ENCODE results near the gene CKM. TPM values are rescaled to one million over a fixed set of nuclear protein-coding genes. Genes with fewer than 3 reads are reported as not detected.

CKM gene
- total RNA-seq, 1 donor from 2014 or later: not detected

DNA sequence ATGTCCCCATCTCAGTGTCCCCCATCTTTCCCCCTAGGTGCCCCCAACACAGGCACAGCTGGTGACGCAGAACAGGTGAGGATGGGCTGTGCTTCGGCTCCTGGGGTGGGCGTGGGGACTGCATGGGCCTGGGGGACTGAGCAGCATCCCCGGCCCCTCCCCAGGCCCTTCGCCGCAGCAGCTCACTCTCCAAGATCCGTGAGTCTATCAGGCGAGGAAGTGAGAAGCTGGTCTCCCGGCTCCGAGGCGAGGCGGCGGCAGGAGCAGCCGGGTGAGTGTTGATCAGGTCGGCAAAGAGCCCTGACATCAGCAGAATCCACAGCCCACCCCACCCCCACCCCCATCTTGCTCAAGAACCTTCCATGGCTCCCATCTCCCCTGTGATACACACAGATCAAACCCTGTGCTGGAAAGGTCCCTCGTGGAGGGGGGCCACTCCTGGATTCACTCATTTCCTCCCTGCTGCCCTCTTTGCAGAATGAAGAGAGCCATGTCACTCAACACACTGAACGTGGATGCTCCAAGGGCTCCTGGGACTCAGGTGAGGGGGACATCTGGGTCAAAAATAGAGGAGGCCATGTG, 27.9 kb upstream of the CKM start:
- DNase-seq (ENCODE audit: extremely low spot score in 2 of 2): no peak
- peaks cover 1% of the 10 kb centered on the region for H3K4me1 ChIP-seq
- intact Hi-C loops (cut with DNase I): no loop called here
- H3K9me3 ChIP-seq: no peaks in the 10 kb centered on the region
- no peak overlapping the region for H3K27ac ChIP-seq
- H3K4me3 ChIP-seq: no peak overlapping the region
- TF ChIP-seq, protein P1, sequence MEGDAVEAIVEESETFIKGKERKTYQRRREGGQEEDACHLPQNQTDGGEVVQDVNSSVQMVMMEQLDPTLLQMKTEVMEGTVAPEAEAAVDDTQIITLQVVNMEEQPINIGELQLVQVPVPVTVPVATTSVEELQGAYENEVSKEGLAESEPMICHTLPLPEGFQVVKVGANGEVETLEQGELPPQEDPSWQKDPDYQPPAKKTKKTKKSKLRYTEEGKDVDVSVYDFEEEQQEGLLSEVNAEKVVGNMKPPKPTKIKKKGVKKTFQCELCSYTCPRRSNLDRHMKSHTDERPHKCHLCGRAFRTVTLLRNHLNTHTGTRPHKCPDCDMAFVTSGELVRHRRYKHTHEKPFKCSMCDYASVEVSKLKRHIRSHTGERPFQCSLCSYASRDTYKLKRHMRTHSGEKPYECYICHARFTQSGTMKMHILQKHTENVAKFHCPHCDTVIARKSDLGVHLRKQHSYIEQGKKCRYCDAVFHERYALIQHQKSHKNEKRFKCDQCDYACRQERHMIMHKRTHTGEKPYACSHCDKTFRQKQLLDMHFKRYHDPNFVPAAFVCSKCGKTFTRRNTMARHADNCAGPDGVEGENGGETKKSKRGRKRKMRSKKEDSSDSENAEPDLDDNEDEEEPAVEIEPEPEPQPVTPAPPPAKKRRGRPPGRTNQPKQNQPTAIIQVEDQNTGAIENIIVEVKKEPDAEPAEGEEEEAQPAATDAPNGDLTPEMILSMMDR (IDR thresholded peaks at IDR 0.05): no peak
- TF ChIP-seq POLR2AphosphoS5 (IDR thresholded peaks at IDR 0.05; ENCODE audit: insufficient read depth in 1 of 2, low read depth in 1 of 2) (no peak), POLR2A (IDR thresholded peaks at IDR 0.05) (no peak)
- peaks cover 0 to 13% of the 10 kb centered on the region in 2 donors for H3K36me3 ChIP-seq
- no peaks in the 10 kb centered on the region for H3K27me3 ChIP-seq

DNA sequence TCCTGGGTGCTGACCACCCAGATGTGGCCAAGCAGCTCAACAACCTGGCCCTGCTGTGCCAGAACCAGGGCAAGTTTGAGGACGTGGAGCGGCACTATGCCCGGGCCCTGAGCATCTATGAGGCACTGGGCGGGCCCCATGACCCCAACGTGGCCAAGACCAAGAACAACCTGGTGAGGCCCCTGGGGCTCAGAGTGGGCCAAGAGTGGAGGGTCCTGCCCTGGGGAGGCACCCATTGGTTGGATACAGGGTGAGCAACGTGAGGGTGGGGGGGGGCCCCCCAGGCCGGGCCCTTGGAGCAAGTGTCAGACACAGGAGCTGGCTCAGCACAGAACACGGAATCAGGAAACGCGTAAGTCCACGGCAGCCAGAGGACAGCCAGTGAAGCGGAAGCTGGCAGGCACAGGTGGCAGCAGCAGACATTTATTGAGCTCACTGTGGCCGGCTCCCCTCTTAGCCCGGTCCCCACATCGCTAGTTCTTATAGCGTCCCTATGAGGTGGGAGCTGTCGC, 26.8 kb upstream of the CKM start:
- H3K27ac ChIP-seq: no peak overlapping the region
- H3K4me3 ChIP-seq: no peak overlapping the region
- DNase-seq (ENCODE audit: extremely low spot score in 2 of 2): no peak
- no peaks in the 10 kb centered on the region for H3K9me3 ChIP-seq
- intact Hi-C loops (cut with DNase I): no loop called here
- no peak for TF ChIP-seq POLR2AphosphoS5 (IDR thresholded peaks at IDR 0.05; ENCODE audit: insufficient read depth in 1 of 2, low read depth in 1 of 2)
- TF ChIP-seq, protein P1 (IDR thresholded peaks at IDR 0.05): no peak
- TF ChIP-seq POLR2A (IDR thresholded peaks at IDR 0.05): no peak
- H3K36me3 ChIP-seq: peaks cover 0 to 13% of the 10 kb centered on the region in 2 donors
- peaks cover 7% of the 10 kb centered on the region for H3K4me1 ChIP-seq
- H3K27me3 ChIP-seq: no peaks in the 10 kb centered on the region

DNA sequence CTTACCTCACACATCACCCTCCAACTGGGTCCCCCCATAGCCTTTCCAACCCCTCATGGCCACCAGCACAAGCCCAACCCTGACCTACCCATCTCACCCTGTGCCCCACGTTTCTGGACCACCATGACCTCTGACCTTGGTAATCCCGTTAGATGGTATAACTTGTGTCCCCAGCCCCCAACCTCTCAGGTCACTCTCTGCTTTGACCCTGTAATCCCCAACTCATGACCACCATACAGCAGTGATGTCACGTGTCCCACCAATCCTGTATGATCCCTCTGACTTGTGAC, 26.4 kb upstream of the CKM start:
- intact Hi-C loops (cut with DNase I): no loop called here
- DNase-seq (ENCODE audit: extremely low spot score in 2 of 2): no peak
- TF ChIP-seq POLR2A (IDR thresholded peaks at IDR 0.05): no peak
- TF ChIP-seq POLR2AphosphoS5 (IDR thresholded peaks at IDR 0.05; ENCODE audit: insufficient read depth in 1 of 2, low read depth in 1 of 2): no peak
- TF ChIP-seq, protein P1 (IDR thresholded peaks at IDR 0.05): no peak

DNA sequence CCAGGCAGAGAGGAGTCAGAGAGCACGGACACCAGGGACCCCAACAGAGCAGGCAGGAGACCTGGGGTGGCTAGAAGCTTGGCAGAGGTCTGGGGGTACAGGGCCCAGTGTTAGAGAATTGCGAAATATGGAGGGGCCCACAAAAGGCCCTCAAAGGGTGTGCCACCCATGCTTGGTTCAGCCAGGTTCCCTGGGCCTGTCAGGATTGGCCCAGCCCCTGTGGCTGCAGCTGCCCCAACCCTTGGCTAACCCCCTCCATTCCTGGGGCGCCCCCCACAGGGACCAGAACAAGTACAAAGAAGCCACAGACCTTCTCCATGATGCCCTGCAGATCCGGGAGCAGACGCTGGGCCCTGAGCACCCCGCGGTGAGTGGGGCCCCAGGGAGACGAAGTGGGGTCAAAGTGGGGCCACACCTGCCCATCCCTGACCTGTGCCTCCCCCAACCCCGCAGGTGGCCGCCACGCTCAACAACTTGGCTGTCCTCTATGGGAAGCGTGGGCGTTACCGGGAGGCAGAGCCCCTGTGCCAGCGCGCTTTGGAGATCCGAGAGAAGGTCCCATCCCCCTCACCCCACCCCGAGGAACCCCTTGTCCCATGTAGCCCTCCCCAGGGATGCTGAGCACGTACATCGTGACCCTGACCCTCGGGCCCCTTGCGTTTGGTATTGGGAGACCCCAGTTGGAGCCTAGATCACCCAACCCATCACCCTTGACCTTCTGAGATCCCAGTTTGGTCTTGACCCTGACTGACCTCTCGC, 25.9 kb upstream of the CKM start:
- H3K36me3 ChIP-seq: peaks cover 0 to 13% of the 10 kb centered on the region in 2 donors
- no peaks in the 10 kb centered on the region for H3K9me3 ChIP-seq
- intact Hi-C loops (cut with DNase I): no loop called here
- no peak for DNase-seq (ENCODE audit: extremely low spot score in 2 of 2)
- no peaks in the 10 kb centered on the region for H3K27me3 ChIP-seq
- peaks cover 7% of the 10 kb centered on the region for H3K4me1 ChIP-seq
- TF ChIP-seq POLR2AphosphoS5 (IDR thresholded peaks at IDR 0.05; ENCODE audit: insufficient read depth in 1 of 2, low read depth in 1 of 2) (no peak), POLR2A (IDR thresholded peaks at IDR 0.05) (no peak)
- TF ChIP-seq, protein P1 (IDR thresholded peaks at IDR 0.05): no peak
- no peak overlapping the region for H3K27ac ChIP-seq
- H3K4me3 ChIP-seq: no peak overlapping the region

More for the DNA sequence above, 26.4 kb upstream of the CKM start:
- H3K9me3 ChIP-seq: no peaks in the 10 kb centered on the region
- H3K27me3 ChIP-seq: no peaks in the 10 kb centered on the region
- peaks cover 7% of the 10 kb centered on the region for H3K4me1 ChIP-seq
- H3K27ac ChIP-seq: no peak overlapping the region
- H3K36me3 ChIP-seq: peaks cover 0 to 13% of the 10 kb centered on the region in 2 donors
- no peak overlapping the region for H3K4me3 ChIP-seq

Data from vagina (tissue), 2 donors.